SK-N-SH treated with all-trans-retinoic acid at 6 μM for 48 hours (cell line): ENCODE data around the gene C9orf50.

ENCODE experiments used
- ATAC-seq: fragments of 200-7000 bp; cut with Tn5 transposase; 3 replicates; pipeline ENCODE4 v1.9.1; 2020; ENCODE audit warnings: mild to moderate bottlenecking, moderate library complexity
- ARNTL ChIP-seq: fragments of 450-650 bp; formaldehyde crosslinking; IDR thresholded peaks from 2 replicates; pipeline ENCODE4 v1.5.0; 2020; ENCODE audit warnings: low read depth, mild to moderate bottlenecking, moderate library complexity, borderline replicate concordance
- BACH2 ChIP-seq: fragments of 250-450 bp; sonication (Bioruptor Pico); IDR thresholded peaks from 2 replicates; pipeline ENCODE4 v1.9.0; 2021; ENCODE audit warnings: mild to moderate bottlenecking, borderline replicate concordance
- CREB5 ChIP-seq: fragments of 250-450 bp; sonication (Bioruptor Pico); IDR thresholded peaks from 2 replicates; pipeline ENCODE4 v1.5.1; 2020; ENCODE audit warnings: low read depth, mild to moderate bottlenecking, moderate library complexity
- CSRNP3 ChIP-seq: fragments of 250-450 bp; sonication (Bioruptor Pico); IDR thresholded peaks from 2 replicates; pipeline ENCODE4 v1.5.1; 2021; ENCODE audit warnings: mild to moderate bottlenecking, moderate library complexity
- ESRRG ChIP-seq: fragments of 250-450 bp; sonication (Bioruptor Pico); IDR thresholded peaks from 2 replicates; pipeline ENCODE4 v1.6.1; 2021; ENCODE audit warnings: mild to moderate bottlenecking
- GLIS3 ChIP-seq: fragments of 250-450 bp; sonication (Bioruptor Pico); IDR thresholded peaks from 2 replicates; pipeline ENCODE4 v1.5.0; 2020; ENCODE audit warnings: mild to moderate bottlenecking, moderate library complexity
- ISL1 ChIP-seq: fragments of 250-450 bp; sonication (Bioruptor Pico); IDR thresholded peaks from 2 replicates; pipeline ENCODE4 v2.1.2; 2022; ENCODE audit warnings: mild to moderate bottlenecking, moderate library complexity
- OSR1 ChIP-seq: fragments of 250-450 bp; sonication (Bioruptor Pico); IDR thresholded peaks from 2 replicates; pipeline ENCODE4 v1.8.0; 2022; ENCODE audit warnings: moderate library complexity, mild to moderate bottlenecking, inconsistent platforms
- PATZ1 ChIP-seq: fragments of 250-450 bp; sonication (Bioruptor Pico); IDR thresholded peaks from 2 replicates; pipeline ENCODE4 v1.8.0; 2020; ENCODE audit warnings: mild to moderate bottlenecking, moderate library complexity, borderline replicate concordance
- PPARA ChIP-seq: fragments of 250-450 bp; sonication (Bioruptor Pico); IDR thresholded peaks from 2 replicates; pipeline ENCODE4 v1.5.0; 2020; ENCODE audit warnings: mild to moderate bottlenecking, borderline replicate concordance
- RARB ChIP-seq: fragments of 250-450 bp; sonication (Bioruptor Pico); IDR thresholded peaks from 2 replicates; pipeline ENCODE4 v1.8.0; 2021; ENCODE audit warnings: mild to moderate bottlenecking, moderate library complexity
- SNAI2 ChIP-seq: fragments of 250-450 bp; sonication (Bioruptor Pico); IDR thresholded peaks from 2 replicates; pipeline ENCODE4 v1.5.0; 2020; ENCODE audit warnings: mild to moderate bottlenecking, moderate library complexity
- TCF4 ChIP-seq: fragments of 250-450 bp; sonication (Bioruptor Pico); IDR thresholded peaks from 2 replicates; pipeline ENCODE4 v1.8.0; 2021; ENCODE audit warnings: mild to moderate bottlenecking, moderate library complexity, borderline replicate concordance
- TOX ChIP-seq: fragments of 250-450 bp; sonication (Bioruptor Pico); IDR thresholded peaks from 2 replicates; pipeline ENCODE4 v1.8.0; 2021; ENCODE audit warnings: mild to moderate bottlenecking, moderate library complexity, borderline replicate concordance
- ZC3H10 ChIP-seq: fragments of 250-450 bp; sonication (Bioruptor Pico); IDR thresholded peaks from 2 replicates; pipeline ENCODE4 v1.5.1; 2021; ENCODE audit warnings: mild to moderate bottlenecking, moderate library complexity
- ZFP3 ChIP-seq: fragments of 250-450 bp; sonication (Bioruptor Pico); IDR thresholded peaks from 2 replicates; pipeline ENCODE4 v1.5.0; 2020; ENCODE audit warnings: mild to moderate bottlenecking, moderate library complexity
- ZFP30 ChIP-seq: fragments of 450-650 bp; formaldehyde crosslinking; IDR thresholded peaks from 2 replicates; pipeline ENCODE4 v1.5.0; 2022; ENCODE audit warnings: mild to moderate bottlenecking, moderate library complexity
- ZNF565 ChIP-seq: fragments of 450-650 bp; formaldehyde crosslinking; conservative IDR thresholded peaks from 2 replicates; pipeline ENCODE4 v1.5.0; 2020; ENCODE audit warnings: low read depth, mild to moderate bottlenecking, moderate library complexity
- ZNF70 ChIP-seq: fragments of 450-650 bp; formaldehyde crosslinking; IDR thresholded peaks from 2 replicates; pipeline ENCODE4 v1.5.0; 2020; ENCODE audit warnings: mild to moderate bottlenecking, moderate library complexity
- ZNF8 ChIP-seq: fragments of 450-650 bp; formaldehyde crosslinking; IDR thresholded peaks from 2 replicates; pipeline ENCODE4 v1.5.0; 2020; ENCODE audit warnings: mild to moderate bottlenecking, moderate library complexity

C9orf50 gene

GRCh38 chr9:129586685-129587084 is 34.2 kb downstream of the C9orf50 start:
- no peak for TF ChIP-seq ZFP3 (CRISPR knock-in tag)
- no peak for TF ChIP-seq CSRNP3 (CRISPR knock-in tag)
- TF ChIP-seq ZC3H10 (CRISPR knock-in tag): no peak
- no peak for TF ChIP-seq ISL1
- no peak for TF ChIP-seq ZFP30
- no peak for TF ChIP-seq GLIS3 (CRISPR knock-in tag)
- TF ChIP-seq RARB: no peak
- TF ChIP-seq ZNF8 (CRISPR knock-in tag): no peak
- no peak for ATAC-seq

GRCh38 chr9:129586245-129586644 is 34.7 kb downstream of the C9orf50 start:
- TF ChIP-seq ZC3H10 (CRISPR knock-in tag) (no peak), ESRRG (no peak), TCF4 (no peak), ARNTL (CRISPR knock-in tag) (no peak), SNAI2 (CRISPR knock-in tag) (no peak), CREB5 (CRISPR knock-in tag) (no peak), ZFP30 (no peak), ZNF565 (CRISPR knock-in tag) (no peak), RARB (no peak), ZNF8 (CRISPR knock-in tag) (no peak)
- no peak for ATAC-seq

DNA sequence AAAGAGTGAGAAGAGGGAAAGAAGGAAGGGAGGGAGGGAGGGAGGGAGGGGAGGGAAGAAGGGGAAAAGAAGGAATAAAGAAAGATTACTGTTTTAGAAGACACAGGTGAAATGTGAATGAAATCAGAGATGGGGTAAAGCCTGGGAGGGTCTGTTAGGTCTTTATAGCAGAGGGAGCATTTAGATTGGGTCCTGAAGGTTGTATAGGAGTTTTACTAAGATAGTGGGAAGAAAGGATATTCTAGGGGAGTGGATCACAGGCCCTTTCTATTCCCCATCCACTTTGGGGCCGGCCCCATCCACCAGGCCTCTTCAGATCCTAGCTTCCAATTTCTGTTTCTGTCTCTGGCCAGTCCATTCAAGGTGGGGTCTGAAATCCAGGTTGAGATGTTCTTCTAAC is 35.5 kb downstream of the C9orf50 start:
- no peak for ATAC-seq
- TF ChIP-seq ZC3H10 (CRISPR knock-in tag) (no peak), CSRNP3 (CRISPR knock-in tag) (no peak), ZNF70 (CRISPR knock-in tag) (no peak), OSR1 (no peak), TOX (CRISPR knock-in tag) (no peak), PPARA (CRISPR knock-in tag) (no peak), ISL1 (no peak), ZFP3 (CRISPR knock-in tag) (peak; percentile 92)

DNA sequence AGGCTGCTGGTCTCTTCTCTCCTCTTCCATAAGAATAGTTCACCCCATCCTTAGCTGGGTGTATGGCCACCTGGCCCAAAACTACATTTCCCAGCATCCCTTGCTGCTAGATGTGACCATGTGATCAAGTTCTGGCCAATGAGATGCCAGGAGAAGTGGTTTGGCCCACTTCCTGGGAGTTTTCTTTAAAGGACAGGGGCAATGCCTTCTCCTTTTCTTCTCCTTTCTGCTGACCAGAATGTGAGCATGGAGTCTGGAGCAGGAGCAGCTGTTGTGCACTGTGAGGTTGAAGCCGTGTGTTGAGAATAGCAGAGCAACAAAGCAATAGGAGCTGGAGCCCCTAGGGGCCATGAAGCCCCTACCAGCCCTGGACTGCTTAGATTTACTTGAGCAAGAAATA is 36.8 kb downstream of the C9orf50 start:
- ATAC-seq: peak; percentile 94

More for the DNA sequence above, 36.8 kb downstream of the C9orf50 start:
- TF ChIP-seq ZFP3 (CRISPR knock-in tag) (no peak), BACH2 (CRISPR knock-in tag) (no peak), SNAI2 (CRISPR knock-in tag) (no peak), ISL1 (no peak), ARNTL (CRISPR knock-in tag) (no peak), ZNF565 (CRISPR knock-in tag) (no peak), TOX (CRISPR knock-in tag) (no peak), ZFP30 (no peak), PATZ1 (no peak), ZNF70 (CRISPR knock-in tag) (no peak)
